GM21447 (cell line): ENCODE results near the gene EPB41L4A.
"Not testable (repeated sequence)": the region's sequence is repeated elsewhere in the genome, so short reads cannot be mapped to it uniquely, and the experiment has no call there.

ENCODE experiments used
- ATAC-seq: cut with Tn5 transposase; IDR thresholded peaks from one replicate; pipeline ENCODE4 v1.9.1; 2021; ENCODE audit not compliant: unreplicated experiment

The EPB41L4A gene

DNA sequence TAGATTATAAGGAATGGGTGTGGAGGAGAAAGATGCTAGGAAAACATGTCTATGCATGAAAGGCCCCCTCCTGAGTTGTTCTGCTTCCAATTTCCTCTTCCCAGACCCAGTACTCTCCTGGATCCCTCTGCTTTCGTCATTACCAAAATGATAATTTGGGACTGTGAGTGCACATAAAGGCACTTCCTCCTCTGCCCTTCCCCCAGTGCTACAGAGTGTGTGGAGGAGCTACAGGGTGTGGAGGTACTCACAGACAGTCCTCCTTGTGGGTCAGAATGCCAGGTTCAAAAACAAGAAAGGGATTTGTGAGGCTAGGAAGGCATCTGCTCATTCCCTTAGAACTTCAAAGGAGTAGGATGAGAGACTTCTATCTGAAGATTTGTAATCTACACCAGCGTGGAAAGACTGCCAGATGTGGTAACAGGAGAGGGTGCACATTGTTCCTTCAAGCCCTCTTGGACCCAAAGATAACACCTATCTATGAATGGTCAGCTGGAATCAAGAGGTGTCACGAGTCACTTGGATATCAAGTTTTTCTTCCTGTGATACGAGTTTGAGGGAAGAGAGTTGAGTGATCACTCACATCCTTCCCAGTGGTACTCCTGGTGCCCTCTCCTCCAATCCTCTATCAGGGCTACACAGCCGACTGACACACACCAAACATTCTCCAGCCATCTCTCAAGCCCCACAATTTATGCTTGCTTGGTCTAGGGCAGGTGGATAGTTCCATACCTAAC is 201.1 kb downstream of the EPB41L4A start:
- no peak for ATAC-seq

DNA sequence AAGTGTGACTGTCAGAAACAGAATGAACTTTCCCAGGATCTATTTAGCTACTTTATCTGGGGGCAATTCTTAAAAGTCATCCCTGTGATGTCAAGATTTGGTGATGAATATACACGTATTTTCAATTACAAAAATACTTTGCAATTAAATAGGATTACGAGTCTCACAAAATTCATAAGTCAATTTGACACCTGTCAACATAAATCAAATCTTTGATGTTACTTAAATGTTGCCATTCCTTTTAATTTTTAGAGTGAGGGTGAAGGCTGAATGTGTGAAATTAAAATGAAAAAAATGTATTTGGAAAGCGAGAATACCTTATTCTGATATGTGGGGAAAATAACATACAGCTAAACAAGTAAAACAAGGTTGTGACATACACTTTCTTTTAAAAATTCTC is 202.9 kb downstream of the EPB41L4A start:
- no peak for ATAC-seq

DNA sequence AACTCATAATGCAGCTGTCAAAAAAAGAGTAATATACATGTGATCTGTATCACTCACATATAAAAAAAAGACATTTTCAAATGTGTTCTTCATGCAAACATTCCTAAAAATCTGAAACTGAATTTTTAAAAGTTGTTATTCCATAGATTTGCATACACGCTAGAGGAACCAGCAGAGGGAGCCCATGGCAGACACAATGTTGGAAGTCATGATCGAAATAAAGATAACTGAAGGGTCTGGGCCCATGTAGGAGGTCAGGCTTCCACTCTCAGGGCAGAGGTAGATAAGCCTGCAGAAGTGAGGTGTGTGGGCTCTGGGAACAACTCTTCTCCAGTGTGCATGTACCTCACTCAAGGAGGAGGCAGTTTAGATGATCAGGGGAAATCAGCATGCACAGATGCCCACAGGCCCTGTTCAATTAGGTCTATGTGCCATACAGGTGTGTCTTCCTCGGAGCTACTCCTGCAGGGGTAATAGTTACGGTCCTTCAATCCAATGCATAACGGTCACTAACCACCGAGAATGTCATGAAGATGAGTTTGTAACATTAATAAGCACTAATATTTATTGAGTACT is 208.6 kb downstream of the EPB41L4A start:
- no peak for ATAC-seq

DNA sequence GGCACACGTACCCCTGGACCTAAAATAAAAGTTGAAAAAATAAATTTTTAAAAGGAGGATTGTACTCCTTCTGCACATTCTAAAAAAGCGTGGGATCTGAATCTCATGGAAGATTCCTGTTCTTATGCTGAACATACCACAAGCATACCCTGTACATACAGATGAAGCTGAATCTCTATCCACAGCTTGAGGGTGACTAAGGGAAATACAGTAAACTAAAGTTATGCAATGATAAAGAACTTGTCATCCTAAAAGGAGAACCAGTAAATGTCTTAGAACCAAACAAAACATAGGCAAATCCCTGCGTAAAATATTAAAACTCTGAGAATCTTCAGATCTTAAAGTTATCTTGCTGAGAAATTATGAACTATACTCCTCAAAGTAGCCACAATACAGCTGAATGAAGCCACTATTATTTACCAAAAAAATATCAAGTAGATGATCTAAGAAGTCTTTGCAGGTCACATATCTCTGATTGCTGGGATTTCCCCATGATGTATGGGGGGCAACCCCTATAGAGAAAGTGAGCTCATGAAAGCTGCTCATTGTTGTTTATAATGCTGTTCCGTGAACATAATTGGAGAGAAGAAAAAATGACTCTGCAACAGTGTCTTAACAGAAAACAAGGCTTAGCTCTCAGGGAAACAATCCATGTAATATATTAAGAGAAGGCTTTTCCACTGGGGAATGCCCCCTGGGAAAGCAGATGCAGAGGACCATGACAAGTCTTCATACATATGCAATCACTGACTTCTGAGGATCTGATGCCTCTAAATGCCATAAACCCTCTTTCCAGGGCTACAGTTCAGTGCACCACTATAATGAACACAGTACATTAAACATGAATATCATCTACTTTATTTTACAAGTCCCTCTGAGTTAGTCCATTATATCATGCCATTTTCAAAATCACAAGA is 210.1 kb downstream of the EPB41L4A start:
- ATAC-seq: no peak

DNA sequence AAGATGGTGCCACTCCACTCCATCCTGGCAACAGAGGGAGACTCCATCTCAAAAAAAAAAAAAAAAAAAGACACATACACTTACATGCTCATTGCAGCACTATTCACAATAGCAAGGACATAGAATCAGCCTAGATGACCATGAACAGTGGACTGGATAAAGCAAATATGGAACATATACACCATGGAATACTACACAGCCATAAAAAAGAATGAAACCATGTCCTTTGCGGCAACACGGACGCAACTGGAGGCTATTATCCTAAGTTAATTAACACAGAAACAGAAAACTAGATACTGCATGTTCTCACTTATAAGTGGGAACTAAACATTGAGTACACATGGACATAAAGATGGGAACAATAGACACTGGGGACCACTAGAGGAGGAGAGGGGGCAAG is 210.9 kb downstream of the EPB41L4A start:
- not testable (repeated sequence) for ATAC-seq

DNA sequence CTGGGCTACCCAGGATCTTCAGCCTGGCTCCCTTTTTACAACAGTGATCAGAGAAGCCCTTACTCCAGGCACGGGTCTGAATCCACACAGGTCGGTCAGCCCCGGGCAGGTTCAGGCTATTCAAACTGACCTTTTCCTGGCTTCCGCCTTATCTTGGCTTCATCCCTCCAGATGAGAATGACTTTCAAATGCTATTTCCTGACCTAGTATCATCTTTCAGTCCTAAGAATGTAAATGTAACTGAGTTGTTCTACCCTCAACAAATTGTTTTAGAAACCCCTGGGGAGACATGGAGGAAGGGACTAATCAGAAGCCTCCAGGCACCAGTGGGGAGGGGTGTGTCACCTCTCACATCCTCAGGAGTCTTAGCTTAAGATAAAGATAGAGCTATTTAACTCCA is 213.2 kb downstream of the EPB41L4A start:
- no peak for ATAC-seq

DNA sequence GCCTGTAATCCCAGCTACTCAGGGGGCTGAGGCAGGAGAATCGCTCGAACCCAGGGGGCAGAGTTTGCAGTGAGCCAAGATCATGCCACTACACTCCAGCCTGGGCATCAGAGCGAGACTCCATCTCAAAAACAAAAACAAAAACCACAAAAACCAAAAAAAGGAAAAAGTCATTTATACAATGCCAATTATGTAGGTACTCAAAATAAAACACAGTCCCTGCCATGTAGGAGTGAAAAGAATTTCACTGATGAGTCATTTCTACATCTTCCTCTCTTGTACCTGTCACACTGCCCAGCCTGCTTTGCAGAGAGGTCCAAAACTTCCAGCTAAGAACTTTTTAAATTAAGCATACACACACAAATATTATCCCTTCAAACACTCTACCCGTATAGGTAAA is 215.8 kb downstream of the EPB41L4A start:
- ATAC-seq: no peak

DNA sequence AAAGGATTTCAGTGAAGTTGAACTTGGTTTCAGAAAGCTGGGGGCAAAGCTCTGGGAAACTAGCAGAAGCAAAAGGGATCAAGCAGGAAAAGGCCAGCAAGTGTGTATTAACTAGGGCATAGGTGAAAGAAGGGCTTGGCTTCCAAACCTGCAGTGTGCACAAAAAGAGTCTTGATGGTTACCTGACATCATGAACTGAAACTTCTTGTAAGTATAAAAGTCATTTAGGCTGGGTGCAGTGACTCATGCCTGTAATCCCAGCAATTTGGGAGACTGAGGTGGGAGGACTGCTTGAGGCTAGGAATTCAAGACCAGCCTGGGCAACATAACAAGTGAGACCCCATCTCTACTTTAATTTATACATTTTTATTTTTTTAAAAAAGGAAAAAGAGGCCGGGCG is 216.4 kb downstream of the EPB41L4A start:
- no peak for ATAC-seq

DNA sequence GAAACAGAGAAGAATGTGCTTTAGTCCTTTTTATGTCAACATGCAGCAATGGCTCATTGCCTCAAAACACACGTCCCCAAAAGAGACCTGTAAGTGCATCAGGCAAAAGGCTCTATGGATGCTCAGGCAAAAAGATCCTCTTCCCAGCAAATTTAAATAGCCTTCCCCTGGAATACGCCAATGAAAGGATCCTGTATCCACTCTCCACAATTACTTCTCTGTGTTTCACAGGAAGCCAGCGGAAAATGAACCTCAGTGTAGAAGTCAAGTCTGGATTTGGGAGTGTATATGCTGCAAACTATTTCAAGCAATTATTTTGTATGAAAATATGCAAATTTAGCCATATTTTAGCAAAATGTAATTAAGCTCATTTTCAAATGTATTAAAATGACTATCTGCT is 217.9 kb downstream of the EPB41L4A start:
- no peak for ATAC-seq

DNA sequence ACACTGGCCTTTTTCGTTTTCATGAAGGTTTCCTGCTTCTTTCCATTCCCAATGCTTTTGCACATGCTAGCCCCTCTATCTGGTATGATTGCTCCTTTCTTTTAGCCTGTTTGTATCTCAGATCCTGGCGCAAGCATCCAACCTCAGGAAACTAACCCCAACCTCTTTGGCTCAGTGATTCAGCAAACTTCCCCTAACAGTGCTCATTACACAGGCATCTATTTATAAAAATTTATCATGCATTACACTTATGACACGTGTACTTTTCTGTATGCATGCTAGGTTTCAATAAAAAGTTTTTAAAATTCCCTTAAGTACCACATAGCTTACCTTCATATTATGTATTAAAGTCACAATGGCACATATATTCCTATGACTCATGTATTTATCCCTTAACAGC is 218.9 kb downstream of the EPB41L4A start:
- ATAC-seq: no peak

DNA sequence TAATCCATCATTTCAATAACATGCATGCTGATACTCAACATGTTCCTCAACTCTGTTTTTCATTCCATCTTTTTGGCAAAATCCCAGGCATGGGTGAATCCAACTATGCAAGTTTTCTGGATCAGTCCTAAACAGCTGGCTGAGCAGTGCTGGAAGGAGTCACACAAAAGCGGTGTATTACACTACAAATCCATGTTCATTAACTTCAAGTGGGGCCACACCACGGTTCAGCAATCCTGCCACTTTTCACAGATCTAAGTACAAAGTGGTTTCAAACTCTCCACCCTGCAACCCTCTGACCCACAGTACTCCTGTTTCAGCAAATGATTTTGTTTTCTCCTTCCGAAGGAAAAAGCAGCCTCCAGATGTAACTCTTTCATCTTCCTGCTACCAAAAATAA is 222.5 kb downstream of the EPB41L4A start:
- no peak for ATAC-seq

DNA sequence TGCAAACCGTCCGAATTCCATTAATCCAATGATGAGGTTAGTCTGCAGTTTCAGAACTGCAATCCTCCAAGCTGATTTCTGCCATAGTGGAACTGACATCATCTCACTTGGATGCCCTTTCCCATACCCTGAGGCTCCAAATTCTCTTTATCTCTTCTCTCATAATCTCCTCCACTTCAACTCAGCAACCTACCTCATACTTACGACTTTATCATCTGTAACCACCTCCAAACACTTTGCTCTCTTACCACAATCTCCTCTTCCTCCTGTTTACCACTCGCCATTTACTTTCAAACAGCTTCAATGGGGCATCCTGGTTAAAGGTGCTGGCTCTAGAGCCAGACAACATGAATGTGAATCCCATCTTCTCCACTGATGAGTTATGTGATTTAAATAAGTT is 223.2 kb downstream of the EPB41L4A start:
- no peak for ATAC-seq

DNA sequence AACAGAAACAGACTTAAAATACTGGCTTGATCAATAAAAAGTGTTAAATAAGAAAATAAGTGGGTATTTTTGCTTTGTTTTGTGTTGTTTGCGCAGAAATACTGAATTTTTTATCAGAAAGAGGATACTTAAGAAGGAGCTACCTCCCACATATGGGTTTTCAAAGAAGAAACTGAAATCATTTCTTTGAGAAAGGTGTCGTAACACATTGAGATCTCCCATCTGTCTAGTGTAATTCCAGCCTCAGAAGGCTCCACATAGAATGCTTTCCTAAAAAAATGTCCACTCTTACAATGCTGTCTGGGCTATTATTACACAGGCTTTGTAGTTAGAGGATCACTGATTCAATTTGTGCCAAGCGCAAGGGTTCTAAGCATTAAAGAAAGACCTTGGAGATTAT is 226.2 kb downstream of the EPB41L4A start:
- no peak for ATAC-seq

DNA sequence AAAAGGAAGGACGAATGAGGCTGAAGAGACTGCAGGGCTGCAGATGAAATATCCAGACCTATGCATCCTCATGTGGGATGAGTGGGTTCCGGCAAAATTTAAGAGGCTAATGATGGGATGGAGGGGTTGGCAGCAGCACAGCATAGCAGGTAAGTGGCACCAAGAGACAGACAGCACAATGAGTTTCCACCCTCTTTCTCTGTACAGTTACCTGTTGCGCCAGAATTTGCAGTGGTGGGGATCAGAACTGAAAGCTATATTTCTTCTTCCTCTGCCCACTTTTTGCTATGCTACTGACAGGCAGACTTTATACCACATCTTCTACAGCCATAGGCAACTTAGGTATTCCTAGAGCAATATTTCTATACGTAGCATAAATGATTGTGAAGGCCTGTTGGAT is 227.0 kb downstream of the EPB41L4A start:
- no peak for ATAC-seq

DNA sequence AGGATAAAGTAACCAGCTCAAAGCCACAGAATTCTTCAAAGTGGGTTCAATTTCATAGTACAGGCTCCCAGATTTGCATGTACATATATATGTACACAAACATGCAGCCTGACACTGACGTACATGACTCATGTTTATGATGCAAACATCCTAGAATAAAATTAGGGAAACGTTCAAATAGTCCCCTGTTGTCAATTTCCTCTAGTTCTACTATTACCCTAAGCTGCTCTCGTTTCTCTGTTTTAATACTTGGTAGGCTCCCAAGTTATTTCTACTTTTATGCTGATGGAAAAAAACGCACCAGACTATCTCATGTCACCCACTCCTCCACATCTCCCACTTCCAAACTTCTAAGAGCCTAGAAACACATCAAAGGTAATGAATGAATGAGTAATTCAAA is 229.7 kb downstream of the EPB41L4A start:
- no peak for ATAC-seq

DNA sequence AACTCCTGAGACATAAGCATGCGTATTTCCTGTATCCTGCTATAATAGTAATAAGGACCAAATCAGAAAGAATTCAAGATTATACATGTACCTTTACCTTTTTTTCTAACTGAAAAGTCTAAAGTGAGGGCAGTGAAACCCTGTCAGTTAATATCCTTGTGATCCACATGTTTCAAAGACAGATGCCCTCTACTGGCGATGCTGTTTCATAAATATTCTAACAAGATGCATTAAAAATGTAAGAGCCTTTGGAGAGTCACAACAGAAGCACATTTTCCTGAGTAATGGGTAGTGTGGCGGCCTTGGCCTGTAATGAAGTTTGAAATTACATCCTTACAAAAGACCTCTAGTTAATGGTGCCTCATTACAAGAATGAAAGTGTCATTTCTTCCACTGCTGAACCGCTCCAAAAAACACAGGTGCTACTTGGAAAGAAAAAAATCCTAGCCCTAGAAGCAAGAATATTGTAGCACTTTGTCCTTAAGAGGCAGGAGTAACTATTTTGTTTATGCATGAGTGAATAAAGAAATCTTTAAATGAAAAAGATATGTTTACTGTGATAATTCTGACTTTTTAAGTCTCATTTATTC is 232.6 kb downstream of the EPB41L4A start:
- no peak for ATAC-seq

DNA sequence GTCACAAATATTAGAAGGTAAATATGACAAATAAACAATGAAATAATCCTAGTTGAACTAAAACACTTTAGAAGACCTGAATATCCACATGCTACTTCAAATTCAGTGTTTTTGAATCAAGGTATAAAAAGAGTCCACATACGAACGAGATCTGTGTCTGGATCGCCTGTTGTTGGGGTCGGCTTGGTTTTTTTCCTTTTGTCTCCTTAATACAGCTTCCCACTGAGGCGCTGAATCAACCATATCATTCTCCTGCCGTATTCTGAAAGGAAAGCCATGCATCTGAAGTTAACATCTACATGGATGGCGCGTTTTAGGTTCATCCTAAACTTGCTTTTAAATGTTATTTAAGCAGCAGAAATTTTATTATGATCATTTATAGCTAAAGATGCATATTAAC is 235.2 kb downstream of the EPB41L4A start:
- no peak for ATAC-seq

DNA sequence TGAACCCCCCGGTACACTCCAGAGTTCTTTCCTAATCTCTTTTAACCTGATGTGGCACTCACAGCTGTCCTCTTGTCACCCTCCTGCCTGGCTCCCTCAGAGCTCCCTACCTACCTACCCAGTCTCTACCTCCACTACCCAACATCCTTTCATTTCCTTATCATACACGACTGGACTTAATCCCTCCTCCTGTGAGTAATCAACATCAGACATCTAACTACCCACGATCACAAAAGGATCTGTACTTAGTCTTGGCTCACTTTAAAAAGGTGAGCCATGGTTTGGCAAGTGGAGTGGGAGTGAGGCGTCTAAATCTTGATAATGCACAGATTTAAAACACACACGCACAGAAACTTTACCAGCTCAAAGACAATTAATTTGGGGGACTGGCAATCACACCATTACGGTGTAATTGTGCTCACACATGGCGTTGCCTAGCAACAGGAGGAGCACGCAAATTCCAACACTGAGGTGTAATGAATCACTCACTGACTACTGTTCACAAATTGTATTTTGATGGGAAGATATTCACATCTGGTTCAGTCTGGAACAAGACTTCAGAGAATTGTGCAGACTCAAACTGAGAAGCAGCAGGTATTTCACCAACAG is 235.9 kb downstream of the EPB41L4A start:
- no peak for ATAC-seq

DNA sequence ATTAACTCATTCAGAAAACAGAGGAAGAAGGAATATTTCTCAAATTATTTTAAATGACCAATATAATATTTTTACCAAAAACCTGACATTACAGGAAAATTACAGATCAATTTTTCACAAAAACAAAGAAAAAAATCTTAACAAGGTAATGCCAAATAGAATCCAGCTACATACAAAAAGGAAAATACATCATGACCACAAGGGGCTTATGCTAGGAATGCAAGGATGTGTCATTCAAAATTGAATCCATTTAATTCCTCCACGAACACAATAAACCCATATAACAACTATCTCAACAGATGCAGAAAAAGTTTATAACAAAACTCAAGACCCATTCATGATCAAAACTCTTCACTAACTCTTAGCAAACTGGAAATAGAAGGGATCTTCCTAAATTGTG is 239.8 kb downstream of the EPB41L4A start:
- ATAC-seq: no peak

DNA sequence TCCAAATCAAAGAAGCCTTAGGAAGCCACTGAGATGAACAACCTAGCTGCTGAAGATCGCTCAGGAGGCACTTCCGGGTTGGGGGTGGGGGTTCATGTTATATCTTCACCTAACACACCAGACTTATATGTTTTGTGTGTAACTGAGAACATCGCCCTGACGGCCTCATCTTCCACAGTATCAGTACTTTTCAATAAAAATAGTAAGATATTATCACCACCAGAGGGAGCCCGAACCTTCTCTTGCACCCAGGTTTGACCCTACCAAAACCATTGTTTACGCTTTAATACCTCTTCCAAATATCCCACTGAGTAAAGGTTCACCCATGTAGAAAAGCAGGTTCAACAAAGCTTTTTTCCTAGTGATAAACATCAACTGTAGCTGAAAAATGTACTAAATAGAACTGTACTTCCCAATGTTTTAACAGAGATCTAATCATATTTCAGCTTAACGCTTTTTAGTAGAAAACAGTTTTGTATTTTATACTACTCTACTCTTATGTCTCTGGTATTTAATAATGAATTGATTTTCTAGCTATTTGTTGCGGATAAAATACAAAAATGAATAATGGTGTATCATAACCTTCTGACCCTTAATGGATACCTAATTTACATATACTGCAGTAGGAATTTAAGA is 244.0 kb downstream of the EPB41L4A start:
- ATAC-seq: peak; percentile 84
